HepG2 (cell line): ENCODE measurements around the gene PCIF1. TPM values are rescaled to one million over a fixed set of nuclear protein-coding genes. Genes with fewer than 3 reads are reported as not detected.

Source experiments
- ARID2 ChIP-seq: sonication (generic); formaldehyde crosslinking; IDR thresholded peaks from 2 replicates; pipeline ENCODE4 v1.8.1; 2022; ENCODE audit warnings: mild to moderate bottlenecking, missing genetic modification reagents, borderline replicate concordance
- ELF1 ChIP-seq: sonication (generic); formaldehyde crosslinking; IDR thresholded peaks from 2 replicates; pipeline ENCODE4 v1.4.0; 2020; ENCODE audit warnings: missing genetic modification reagents
- NR2C2 ChIP-seq: sonication (generic); formaldehyde crosslinking; IDR thresholded peaks from 2 replicates; pipeline ENCODE4 v1.4.0; 2020; ENCODE audit warnings: missing genetic modification reagents, mild to moderate bottlenecking, moderate library complexity, borderline replicate concordance
- THYN1 ChIP-seq: sonication (generic); formaldehyde crosslinking; IDR thresholded peaks from 2 replicates; pipeline ENCODE4 v1.8.1; 2023; ENCODE audit warnings: low read depth, mild to moderate bottlenecking, moderate library complexity, missing genetic modification reagents, borderline replicate concordance
- TP53 ChIP-seq: sonication (generic); formaldehyde crosslinking; conservative IDR thresholded peaks from 2 replicates; pipeline ENCODE4 v1.4.0; 2020; ENCODE audit warnings: missing genetic modification reagents
- TSC22D2 ChIP-seq: sonication (generic); formaldehyde crosslinking; IDR thresholded peaks from 2 replicates; pipeline ENCODE4 v1.5.1; 2020; ENCODE audit warnings: missing genetic modification reagents, mild to moderate bottlenecking, borderline replicate concordance
- ZBTB49 ChIP-seq: sonication (generic); formaldehyde crosslinking; IDR thresholded peaks from 2 replicates; pipeline ENCODE4 v1.4.0; 2020; ENCODE audit warnings: missing genetic modification reagents, borderline replicate concordance
- ZNF207 ChIP-seq: fragments of 450-650 bp; IDR thresholded peaks from 2 replicates; pipeline ENCODE4 v1.6.1; 2016; ENCODE audit warnings: antibody characterized with exemption, borderline replicate concordance
- ZNF235 ChIP-seq: sonication (generic); formaldehyde crosslinking; IDR thresholded peaks from 2 replicates; pipeline ENCODE4 v1.8.1; 2023; ENCODE audit warnings: mild to moderate bottlenecking, missing genetic modification reagents, borderline replicate concordance
- ZNF263 ChIP-seq: sonication (generic); formaldehyde crosslinking; IDR thresholded peaks from 2 replicates; pipeline ENCODE4 v1.4.0; 2020; ENCODE audit warnings: missing genetic modification reagents
- ZNF441 ChIP-seq: sonication (generic); formaldehyde crosslinking; IDR thresholded peaks from 2 replicates; pipeline ENCODE4 v1.7.0; 2021; ENCODE audit warnings: missing genetic modification reagents, borderline replicate concordance
- ZNF546 ChIP-seq: sonication (generic); formaldehyde crosslinking; conservative IDR thresholded peaks from 2 replicates; pipeline ENCODE4 v1.8.1; 2023; ENCODE audit warnings: mild to moderate bottlenecking, missing genetic modification reagents
- ZNF776 ChIP-seq: sonication (generic); formaldehyde crosslinking; IDR thresholded peaks from 2 replicates; pipeline ENCODE4 v1.4.0; 2020; ENCODE audit warnings: mild to moderate bottlenecking, missing genetic modification reagents
- ZSCAN30 ChIP-seq: sonication (generic); formaldehyde crosslinking; IDR thresholded peaks from 2 replicates; pipeline ENCODE4 v1.5.0; 2020; ENCODE audit warnings: mild to moderate bottlenecking, missing genetic modification reagents
- polyA plus RNA-seq, 8 experiments: library from polyadenylated mRNA; depleted of rRNA in 3 of 8; stranded (reverse) in 7 of 8; unstranded in 1 of 8; fragments of >200 nt; fragmentation: Illumina TruSeq in 4 of 8; extraction: Trizol in 4 of 8; gene quantifications; 2 replicates each; pipeline versions ENCODE4 v1.2.1 to v1.2.3, GENCODE V29; 2011 to 2016; ENCODE audit warnings: low read depth in 4 of 8, missing spikeins in 1 of 8, mixed read lengths in 1 of 8; ENCODE audit not compliant: insufficient read depth in 1 of 8
- total RNA-seq, 5 experiments: library from RNA; depleted of rRNA; stranded (reverse); fragments of >200 nt; fragmentation: Illumina TruSeq; extraction: Trizol; gene quantifications; 2 replicates each; pipeline ENCODE4 v1.2.3, GENCODE V29; 2016; ENCODE audit warnings: low read depth in 1 of 5
- TF ChIP-seq, protein P1 (sequence below): sonication (generic); formaldehyde crosslinking; conservative IDR thresholded peaks from 2 replicates; pipeline ENCODE4 v1.4.0; 2020; ENCODE audit warnings: missing genetic modification reagents
- TF ChIP-seq, protein P2 (sequence below): sonication (generic); formaldehyde crosslinking; IDR thresholded peaks from 2 replicates; pipeline ENCODE4 v1.5.0; 2020; ENCODE audit warnings: missing genetic modification reagents
- TF ChIP-seq, protein P3 (sequence below): sonication (generic); formaldehyde crosslinking; IDR thresholded peaks from 2 replicates; pipeline ENCODE4 v1.8.1; 2023; ENCODE audit warnings: mild to moderate bottlenecking, moderate library complexity, missing genetic modification reagents
- TF ChIP-seq, protein P4 (sequence below): sonication (generic); formaldehyde crosslinking; IDR thresholded peaks from 2 replicates; pipeline ENCODE4 v1.5.0; 2020; ENCODE audit warnings: mild to moderate bottlenecking, missing genetic modification reagents

PCIF1 gene
- total and polyA plus RNA-seq, 2 of the 13 experiments (the other 11 are each of a cell fraction or from before 2014, with no cell fraction given) = 20.9 to 24.4 TPM

- TF ChIP-seq, protein P1, sequence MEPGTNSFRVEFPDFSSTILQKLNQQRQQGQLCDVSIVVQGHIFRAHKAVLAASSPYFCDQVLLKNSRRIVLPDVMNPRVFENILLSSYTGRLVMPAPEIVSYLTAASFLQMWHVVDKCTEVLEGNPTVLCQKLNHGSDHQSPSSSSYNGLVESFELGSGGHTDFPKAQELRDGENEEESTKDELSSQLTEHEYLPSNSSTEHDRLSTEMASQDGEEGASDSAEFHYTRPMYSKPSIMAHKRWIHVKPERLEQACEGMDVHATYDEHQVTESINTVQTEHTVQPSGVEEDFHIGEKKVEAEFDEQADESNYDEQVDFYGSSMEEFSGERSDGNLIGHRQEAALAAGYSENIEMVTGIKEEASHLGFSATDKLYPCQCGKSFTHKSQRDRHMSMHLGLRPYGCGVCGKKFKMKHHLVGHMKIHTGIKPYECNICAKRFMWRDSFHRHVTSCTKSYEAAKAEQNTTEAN (CRISPR knock-in tag) = no peak
- TF ChIP-seq THYN1 (CRISPR knock-in tag) = no peak
- TF ChIP-seq, protein P2, sequence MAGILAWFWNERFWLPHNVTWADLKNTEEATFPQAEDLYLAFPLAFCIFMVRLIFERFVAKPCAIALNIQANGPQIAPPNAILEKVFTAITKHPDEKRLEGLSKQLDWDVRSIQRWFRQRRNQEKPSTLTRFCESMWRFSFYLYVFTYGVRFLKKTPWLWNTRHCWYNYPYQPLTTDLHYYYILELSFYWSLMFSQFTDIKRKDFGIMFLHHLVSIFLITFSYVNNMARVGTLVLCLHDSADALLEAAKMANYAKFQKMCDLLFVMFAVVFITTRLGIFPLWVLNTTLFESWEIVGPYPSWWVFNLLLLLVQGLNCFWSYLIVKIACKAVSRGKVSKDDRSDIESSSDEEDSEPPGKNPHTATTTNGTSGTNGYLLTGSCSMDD (CRISPR knock-in tag) = no peak
- 0 out of 2 replicates have a peak, but pooled peaks have one; percentile 64 for TF ChIP-seq ZNF776 (CRISPR knock-in tag)
- no peak for TF ChIP-seq ELF1 (CRISPR knock-in tag)
- TF ChIP-seq ZNF235 = no peak; the same call in 1 of the 2 replicates
- TF ChIP-seq ZNF441 (CRISPR knock-in tag) = no peak
- no peak for TF ChIP-seq ZNF207
- 0 out of 2 replicates have a peak, but pooled peaks have one; percentile 3 for TF ChIP-seq ZSCAN30 (CRISPR knock-in tag)
- TF ChIP-seq, protein P3, sequence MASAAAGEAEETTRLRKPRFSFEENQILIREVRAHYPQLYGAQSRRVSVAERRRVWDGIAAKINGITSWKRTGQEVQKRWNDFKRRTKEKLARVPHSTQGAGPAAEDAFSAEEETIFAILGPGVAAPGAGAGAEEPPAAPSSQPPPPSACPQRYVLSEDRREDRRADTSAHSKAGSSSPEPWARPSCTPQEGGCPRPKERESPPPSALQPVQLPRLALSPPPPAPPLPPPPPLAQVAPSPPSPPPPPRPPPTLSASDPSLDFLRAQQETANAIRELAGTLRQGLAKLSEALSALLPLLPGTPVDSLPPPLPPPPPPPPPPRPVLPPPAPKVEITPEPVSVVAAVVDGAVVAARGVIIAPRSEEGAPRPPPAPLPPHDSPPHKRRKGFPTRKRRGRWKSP (CRISPR knock-in tag) = no peak
- no peak for TF ChIP-seq ARID2 (CRISPR knock-in tag)
- no peak for TF ChIP-seq ZNF546 (CRISPR knock-in tag)
- no peak for TF ChIP-seq ZNF263
- no peak for TF ChIP-seq ZBTB49
- TF ChIP-seq, protein P4, sequence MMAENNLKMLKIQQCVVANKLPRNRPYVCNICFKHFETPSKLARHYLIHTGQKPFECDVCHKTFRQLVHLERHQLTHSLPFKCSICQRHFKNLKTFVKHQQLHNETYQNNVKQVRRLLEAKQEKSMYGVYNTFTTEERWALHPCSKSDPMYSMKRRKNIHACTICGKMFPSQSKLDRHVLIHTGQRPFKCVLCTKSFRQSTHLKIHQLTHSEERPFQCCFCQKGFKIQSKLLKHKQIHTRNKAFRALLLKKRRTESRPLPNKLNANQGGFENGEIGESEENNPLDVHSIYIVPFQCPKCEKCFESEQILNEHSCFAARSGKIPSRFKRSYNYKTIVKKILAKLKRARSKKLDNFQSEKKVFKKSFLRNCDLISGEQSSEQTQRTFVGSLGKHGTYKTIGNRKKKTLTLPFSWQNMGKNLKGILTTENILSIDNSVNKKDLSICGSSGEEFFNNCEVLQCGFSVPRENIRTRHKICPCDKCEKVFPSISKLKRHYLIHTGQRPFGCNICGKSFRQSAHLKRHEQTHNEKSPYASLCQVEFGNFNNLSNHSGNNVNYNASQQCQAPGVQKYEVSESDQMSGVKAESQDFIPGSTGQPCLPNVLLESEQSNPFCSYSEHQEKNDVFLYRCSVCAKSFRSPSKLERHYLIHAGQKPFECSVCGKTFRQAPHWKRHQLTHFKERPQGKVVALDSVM (CRISPR knock-in tag) = no peak
- no peak for TF ChIP-seq TSC22D2 (CRISPR knock-in tag)
- no peak for TF ChIP-seq NR2C2 (CRISPR knock-in tag)
- no peak for TF ChIP-seq TP53 (CRISPR knock-in tag)
Observed at GRCh38 chr20:45904583-45905504, 29.6 kb upstream of the PCIF1 start (continued).
